ENCODE measurements around the gene HOXA6. TPM values are rescaled to one million over a fixed set of nuclear protein-coding genes. Genes with fewer than 3 reads are reported as not detected.

The HOXA6 gene
- total and polyA plus RNA-seq, 2 of the 4 experiments (the other 2 are of a cell fraction), result 1.4 to 1.8 TPM

- no peak for TF ChIP-seq ELK1 (IDR thresholded peaks at IDR 0.05; ENCODE audit: borderline replicate concordance, low read depth, low read length)
Measured at GRCh38 chr7:27165089-27165995, 17.8 kb upstream of the HOXA6 start, which contains the start of gene HOXA9 (continued).
